ENCODE measurements around the gene CFAP46. TPM values are rescaled to one million over a fixed set of nuclear protein-coding genes. Genes with fewer than 3 reads are reported as not detected.

CFAP46 gene
- total and polyA plus RNA-seq, 2 experiments from 2014 or later: 2.2 to 2.4 TPM

DNA sequence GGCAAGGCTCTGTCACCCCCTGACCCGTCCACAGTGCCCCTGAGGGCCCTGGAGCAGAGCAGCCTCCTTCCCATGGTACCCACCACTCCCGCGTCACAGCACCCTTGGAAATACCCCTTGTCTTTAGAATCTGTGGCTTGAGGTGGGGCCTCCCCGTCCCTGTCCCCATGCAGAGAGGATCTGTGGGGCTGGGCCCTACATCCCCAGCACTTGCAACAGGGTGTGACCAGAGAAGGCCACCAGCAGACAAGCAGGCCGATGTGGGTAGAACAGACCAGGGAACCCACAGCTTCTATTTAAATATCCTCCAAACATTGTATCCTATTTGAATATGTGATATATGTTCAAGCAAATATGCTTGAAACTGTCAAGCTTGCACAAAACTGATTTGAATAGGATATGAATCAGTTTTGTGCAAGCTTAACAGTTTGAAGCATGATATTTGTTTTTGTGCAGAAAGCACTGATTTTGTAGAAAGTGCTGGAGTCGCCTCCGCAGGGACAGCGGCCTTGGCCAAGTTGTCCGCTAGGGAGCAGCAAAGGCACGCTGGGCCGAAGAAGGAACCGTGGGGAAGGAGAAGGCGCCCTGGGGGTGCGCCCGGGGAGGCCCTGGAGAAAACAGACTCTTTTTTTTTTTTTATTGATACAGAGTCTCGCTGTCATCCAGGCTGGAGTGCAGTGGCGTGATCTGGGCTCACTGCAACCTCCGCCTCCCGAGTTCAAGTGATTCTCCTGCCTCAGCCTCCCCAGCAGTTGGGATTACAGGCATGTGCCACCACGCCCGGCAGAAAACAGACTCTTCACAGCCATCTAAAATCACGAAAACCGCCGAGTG lies 2.2 kb downstream of the CFAP46 start:
- TF ChIP-seq EZH2 (IDR thresholded peaks at IDR 0.05; ENCODE audit: borderline replicate concordance): no peak
- TF ChIP-seq, protein P1, sequence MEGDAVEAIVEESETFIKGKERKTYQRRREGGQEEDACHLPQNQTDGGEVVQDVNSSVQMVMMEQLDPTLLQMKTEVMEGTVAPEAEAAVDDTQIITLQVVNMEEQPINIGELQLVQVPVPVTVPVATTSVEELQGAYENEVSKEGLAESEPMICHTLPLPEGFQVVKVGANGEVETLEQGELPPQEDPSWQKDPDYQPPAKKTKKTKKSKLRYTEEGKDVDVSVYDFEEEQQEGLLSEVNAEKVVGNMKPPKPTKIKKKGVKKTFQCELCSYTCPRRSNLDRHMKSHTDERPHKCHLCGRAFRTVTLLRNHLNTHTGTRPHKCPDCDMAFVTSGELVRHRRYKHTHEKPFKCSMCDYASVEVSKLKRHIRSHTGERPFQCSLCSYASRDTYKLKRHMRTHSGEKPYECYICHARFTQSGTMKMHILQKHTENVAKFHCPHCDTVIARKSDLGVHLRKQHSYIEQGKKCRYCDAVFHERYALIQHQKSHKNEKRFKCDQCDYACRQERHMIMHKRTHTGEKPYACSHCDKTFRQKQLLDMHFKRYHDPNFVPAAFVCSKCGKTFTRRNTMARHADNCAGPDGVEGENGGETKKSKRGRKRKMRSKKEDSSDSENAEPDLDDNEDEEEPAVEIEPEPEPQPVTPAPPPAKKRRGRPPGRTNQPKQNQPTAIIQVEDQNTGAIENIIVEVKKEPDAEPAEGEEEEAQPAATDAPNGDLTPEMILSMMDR (IDR thresholded peaks at IDR 0.05; ENCODE audit: poor library complexity): peak; percentile 77
- TF ChIP-seq EZH2phosphoT487 (IDR thresholded peaks at IDR 0.05; ENCODE audit: low read depth, severe bottlenecking, unreplicated experiment): no peak
- H3K79me2 ChIP-seq: no peaks in the 10 kb centered on the region
- peaks cover 4% of the 10 kb centered on the region for H3K4me1 ChIP-seq (ENCODE audit: insufficient read depth)
- H3K4me2 ChIP-seq: no peak overlapping the region
- no peak overlapping the region for H3K4me3 ChIP-seq
- DNase-seq (ENCODE audit: low spot score): peak; percentile 81
- H2AFZ ChIP-seq: no peak overlapping the region
- H3K27ac ChIP-seq: no peak overlapping the region
- 60% methylated on average over 24 of the region's 24 CpGs for WGBS (ENCODE audit: low lambda C conversion rate, missing lambda C conversion rate)
- H4K20me1 ChIP-seq (ENCODE audit: insufficient read depth, poor library complexity, severe bottlenecking): no peaks in the 10 kb centered on the region
- H3K9me2 ChIP-seq (replicated peaks; ENCODE audit: insufficient read depth): no peaks in the 10 kb centered on the region
- H3K27me3 ChIP-seq: no peaks in the 10 kb centered on the region
- no peaks in the 10 kb centered on the region for H3K9me3 ChIP-seq (ENCODE audit: low read depth)
- no peaks in the 10 kb centered on the region for H3K36me3 ChIP-seq (replicated peaks; ENCODE audit: insufficient read depth, low read depth)

- no peak overlapping the region for H3K4me2 ChIP-seq
- H3K4me3 ChIP-seq: no peak overlapping the region
- 97% methylated on average over 15 of the region's 15 CpGs for WGBS (ENCODE audit: low lambda C conversion rate, missing lambda C conversion rate)
- H3K4me1 ChIP-seq (ENCODE audit: insufficient read depth): peaks cover 4% of the 10 kb centered on the region
- no peaks in the 10 kb centered on the region for H4K20me1 ChIP-seq (ENCODE audit: insufficient read depth, poor library complexity, severe bottlenecking)
- H3K79me2 ChIP-seq: no peaks in the 10 kb centered on the region
- H3K27ac ChIP-seq: no peak overlapping the region
- no peaks in the 10 kb centered on the region for H3K36me3 ChIP-seq (replicated peaks; ENCODE audit: insufficient read depth, low read depth)
- H3K27me3 ChIP-seq: no peaks in the 10 kb centered on the region
- H3K9me2 ChIP-seq (replicated peaks; ENCODE audit: insufficient read depth): no peaks in the 10 kb centered on the region
- H3K9me3 ChIP-seq (ENCODE audit: low read depth): no peaks in the 10 kb centered on the region
- DNase-seq (ENCODE audit: low spot score): no peak
- no peak overlapping the region for H2AFZ ChIP-seq
- TF ChIP-seq EZH2 (IDR thresholded peaks at IDR 0.05; ENCODE audit: borderline replicate concordance): no peak
- TF ChIP-seq EZH2phosphoT487 (IDR thresholded peaks at IDR 0.05; ENCODE audit: low read depth, severe bottlenecking, unreplicated experiment): no peak
- TF ChIP-seq, protein P1 (IDR thresholded peaks at IDR 0.05; ENCODE audit: poor library complexity): no peak
These were observed 2.9 kb downstream of the CFAP46 start for GRCh38 chr10:132939378-132939955.

DNA sequence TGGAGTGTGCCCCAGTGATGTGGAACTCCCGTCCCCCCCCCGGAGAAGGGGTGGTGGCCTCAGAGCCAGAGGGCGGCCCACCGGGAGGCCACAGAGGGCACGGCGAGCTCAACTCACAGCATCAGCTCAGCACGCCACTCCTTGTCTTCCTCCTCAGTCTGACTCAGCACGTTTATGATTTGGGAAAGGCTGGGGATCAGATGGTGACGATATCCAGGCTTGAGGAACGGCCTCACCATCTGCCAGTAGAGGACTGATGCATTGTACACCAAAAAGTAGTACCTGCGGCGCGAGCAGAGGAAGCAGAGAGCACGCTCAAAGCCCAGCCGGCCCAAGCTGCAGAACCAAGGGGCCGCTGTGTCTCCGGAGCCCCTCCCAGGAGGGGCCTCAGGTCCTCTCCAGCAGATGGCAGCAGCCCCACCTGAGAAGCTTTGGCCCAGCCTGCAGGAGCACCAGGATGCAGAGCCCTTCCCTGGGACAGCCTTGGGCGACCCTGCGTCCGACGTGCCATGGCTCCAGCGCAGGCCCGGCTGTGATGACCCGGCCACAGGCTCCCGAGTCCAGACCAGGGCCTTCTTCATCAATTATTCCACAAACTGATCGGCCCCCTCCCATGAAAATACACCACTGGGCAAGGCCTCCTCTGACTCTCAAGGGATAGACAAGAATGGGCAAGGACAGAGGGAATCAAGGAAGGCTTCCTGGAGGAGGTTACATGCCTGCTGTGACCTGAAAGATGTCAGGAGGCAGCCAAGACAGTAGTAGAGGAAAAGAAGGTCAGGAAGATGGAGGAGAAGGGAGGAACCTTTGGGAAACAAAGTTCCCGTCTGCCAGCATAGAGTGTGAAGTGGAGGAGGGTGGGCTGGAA lies 3.7 kb downstream of the CFAP46 start:
- Histone ChIP-seq H3K27me3 (no peaks in the 10 kb centered on the region), H3K9me3 (ENCODE audit: low read depth) (no peaks in the 10 kb centered on the region), H3K27ac (no peak overlapping the region), H2AFZ (no peak overlapping the region), H3K4me1 (ENCODE audit: insufficient read depth) (peaks cover 4% of the 10 kb centered on the region), H3K4me2 (no peak overlapping the region), H3K36me3 (replicated peaks; ENCODE audit: insufficient read depth, low read depth) (no peaks in the 10 kb centered on the region), H3K79me2 (no peaks in the 10 kb centered on the region), H3K4me3 (no peak overlapping the region), H4K20me1 (ENCODE audit: insufficient read depth, poor library complexity, severe bottlenecking) (no peaks in the 10 kb centered on the region), H3K9me2 (replicated peaks; ENCODE audit: insufficient read depth) (no peaks in the 10 kb centered on the region)
- DNase-seq (ENCODE audit: low spot score): peak; percentile 36
- whole genome bisulfite sequencing (ENCODE audit: low lambda C conversion rate, missing lambda C conversion rate): 76% methylated on average over 27 of the region's 27 CpGs
- TF ChIP-seq, protein P1 (IDR thresholded peaks at IDR 0.05; ENCODE audit: poor library complexity): peak; percentile 42
- TF ChIP-seq EZH2phosphoT487 (IDR thresholded peaks at IDR 0.05; ENCODE audit: low read depth, severe bottlenecking, unreplicated experiment) (no peak), EZH2 (IDR thresholded peaks at IDR 0.05; ENCODE audit: borderline replicate concordance) (no peak)

Data from hepatocyte (in vitro differentiated cells).